ENCODE results near the gene CEBPE.

DNA sequence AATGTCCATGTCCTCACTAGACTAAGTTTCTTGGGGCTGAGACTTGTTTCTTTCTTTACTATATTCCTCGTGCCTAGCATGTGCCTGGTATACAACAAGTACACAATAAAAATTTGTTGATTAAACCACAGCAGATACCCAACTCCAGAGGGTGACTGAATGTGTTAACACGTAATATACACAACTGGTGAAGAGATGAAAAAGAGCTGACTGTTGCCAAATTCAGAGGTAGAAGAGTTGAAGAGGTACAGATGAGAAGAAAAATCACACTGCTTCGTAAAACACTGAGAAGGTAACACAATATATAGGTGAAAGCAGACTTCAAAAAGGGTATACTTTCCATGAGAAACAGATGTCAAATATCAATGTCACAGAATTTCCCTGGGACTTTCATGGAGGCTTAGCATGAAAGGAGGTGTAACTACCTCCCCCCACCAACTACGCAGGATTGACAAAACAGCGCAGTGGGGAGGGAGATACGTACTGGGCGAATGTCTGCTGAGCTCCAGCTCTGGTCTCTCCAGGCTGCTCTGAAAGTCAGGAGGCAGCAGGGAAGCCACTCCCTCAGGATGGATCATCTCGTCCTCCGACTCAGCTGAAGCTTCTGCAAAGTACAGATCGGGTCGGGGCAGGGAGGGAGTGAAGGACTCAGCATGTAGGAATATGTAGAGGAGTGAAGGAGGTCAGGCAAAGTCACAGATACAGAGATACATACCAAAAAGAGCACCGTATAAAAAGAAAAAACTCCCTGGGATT is 29.4 kb downstream of the CEBPE start:
- TF ChIP-seq, protein P1, sequence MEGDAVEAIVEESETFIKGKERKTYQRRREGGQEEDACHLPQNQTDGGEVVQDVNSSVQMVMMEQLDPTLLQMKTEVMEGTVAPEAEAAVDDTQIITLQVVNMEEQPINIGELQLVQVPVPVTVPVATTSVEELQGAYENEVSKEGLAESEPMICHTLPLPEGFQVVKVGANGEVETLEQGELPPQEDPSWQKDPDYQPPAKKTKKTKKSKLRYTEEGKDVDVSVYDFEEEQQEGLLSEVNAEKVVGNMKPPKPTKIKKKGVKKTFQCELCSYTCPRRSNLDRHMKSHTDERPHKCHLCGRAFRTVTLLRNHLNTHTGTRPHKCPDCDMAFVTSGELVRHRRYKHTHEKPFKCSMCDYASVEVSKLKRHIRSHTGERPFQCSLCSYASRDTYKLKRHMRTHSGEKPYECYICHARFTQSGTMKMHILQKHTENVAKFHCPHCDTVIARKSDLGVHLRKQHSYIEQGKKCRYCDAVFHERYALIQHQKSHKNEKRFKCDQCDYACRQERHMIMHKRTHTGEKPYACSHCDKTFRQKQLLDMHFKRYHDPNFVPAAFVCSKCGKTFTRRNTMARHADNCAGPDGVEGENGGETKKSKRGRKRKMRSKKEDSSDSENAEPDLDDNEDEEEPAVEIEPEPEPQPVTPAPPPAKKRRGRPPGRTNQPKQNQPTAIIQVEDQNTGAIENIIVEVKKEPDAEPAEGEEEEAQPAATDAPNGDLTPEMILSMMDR (IDR thresholded peaks at IDR 0.05) = no peak
- TF ChIP-seq EZH2 (IDR thresholded peaks at IDR 0.05; ENCODE audit: borderline replicate concordance, insufficient read depth, low read depth, low read length, poor library complexity, severe bottlenecking) = no peak

All from B cell (primary cell).